OCI-M2 (cell line): ENCODE results near the gene MKNK1.

Experiments used
- DNase-seq: peaks from one replicate; lab custom pipeline; 2025; ENCODE audit not compliant: unreplicated experiment; lab: John Stamatoyannopoulos, UW

Gene MKNK1

GRCh38 chr1:46599059-46599970, 4.8 kb downstream of the MKNK1 start:
- no peak for DNase-seq

GRCh38 chr1:46596846-46597245, 7.2 kb downstream of the MKNK1 start:
- DNase-seq, result no peak

GRCh38 chr1:46596036-46596435, 8.0 kb downstream of the MKNK1 start:
- no peak for DNase-seq

GRCh38 chr1:46595127-46595526, 8.9 kb downstream of the MKNK1 start:
- DNase-seq, result no peak

GRCh38 chr1:46594063-46594462, 10.0 kb downstream of the MKNK1 start:
- no peak for DNase-seq

GRCh38 chr1:46592823-46593222, 11.2 kb downstream of the MKNK1 start:
- DNase-seq, result no peak

- no peak for DNase-seq
These were observed 14.5 kb downstream of the MKNK1 start for GRCh38 chr1:46589529-46589928.

- DNase-seq, result no peak
These were observed 17.0 kb downstream of the MKNK1 start for GRCh38 chr1:46587069-46587468.

GRCh38 chr1:46585312-46585938, 18.6 kb downstream of the MKNK1 start:
- DNase-seq, result no peak

GRCh38 chr1:46583494-46583893, 20.6 kb downstream of the MKNK1 start:
- no peak for DNase-seq

- DNase-seq, result no peak
These were observed 21.1 kb downstream of the MKNK1 start for GRCh38 chr1:46582972-46583371.

GRCh38 chr1:46581681-46582455, 22.2 kb downstream of the MKNK1 start:
- DNase-seq, result no peak

GRCh38 chr1:46580140-46580903, 23.7 kb downstream of the MKNK1 start:
- no peak for DNase-seq

- no peak for DNase-seq
These were observed 26.4 kb downstream of the MKNK1 start for GRCh38 chr1:46577671-46578070.

- DNase-seq, result no peak
These were observed 27.5 kb downstream of the MKNK1 start for GRCh38 chr1:46576596-46576995.

GRCh38 chr1:46575778-46576177, 28.3 kb downstream of the MKNK1 start:
- no peak for DNase-seq

- no peak for DNase-seq
These were observed 28.8 kb downstream of the MKNK1 start for GRCh38 chr1:46575300-46575699.

- no peak for DNase-seq
These were observed 32.3 kb downstream of the MKNK1 start for GRCh38 chr1:46571691-46572225.

GRCh38 chr1:46569884-46570725, 34.0 kb downstream of the MKNK1 start:
- no peak for DNase-seq

- DNase-seq, result no peak
These were observed 35.0 kb downstream of the MKNK1 start for GRCh38 chr1:46569116-46569515.
